GM13977 (cell line): Measurements from ENCODE around the gene LTBP1.

ENCODE experiments used
- DNase-seq: peaks from one replicate; pipeline ENCODE4 v3.0.0; 2012; ENCODE audit warnings: low spot score
- in situ Hi-C: fragments of 300-500 bp; cut with MboI; formaldehyde crosslinking; loops from one replicate; pipeline ENCODE4 v1.12.0; 2022; ENCODE audit warnings: low sequenced_read_pairs, low pct_unique_long_range_greater_than_20kb, mixed read lengths, inconsistent platforms; ENCODE audit not compliant: unreplicated experiment
- TF ChIP-seq, protein P1 (sequence below): IDR thresholded peaks from 2 replicates; pipeline ENCODE4 v1.5.1; 2012; ENCODE audit warnings: mild to moderate bottlenecking, control low read depth; ENCODE audit not compliant: insufficient read depth; ENCODE audit errors: extremely low read depth, missing control alignments

Gene LTBP1

DNA sequence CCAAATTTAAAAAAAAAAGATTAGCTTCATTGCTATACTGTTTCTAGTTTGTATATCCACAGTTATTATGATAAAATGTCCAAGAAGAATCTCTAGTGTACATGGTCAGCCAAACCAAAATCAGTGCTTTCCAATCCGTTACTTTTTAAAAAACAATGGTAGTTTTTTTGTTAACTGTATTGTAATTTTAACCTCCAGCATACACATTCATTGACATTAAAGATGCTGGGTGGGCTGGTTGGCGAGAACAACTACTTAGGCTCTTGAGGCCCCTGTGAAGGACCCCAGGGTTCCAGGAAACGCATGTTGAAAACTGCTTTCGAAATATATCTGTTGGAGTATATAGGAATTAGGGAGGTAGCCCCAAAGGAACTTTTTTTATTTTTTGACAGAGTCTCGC lies 422.4 kb downstream of the LTBP1 start:
- TF ChIP-seq, protein P1, sequence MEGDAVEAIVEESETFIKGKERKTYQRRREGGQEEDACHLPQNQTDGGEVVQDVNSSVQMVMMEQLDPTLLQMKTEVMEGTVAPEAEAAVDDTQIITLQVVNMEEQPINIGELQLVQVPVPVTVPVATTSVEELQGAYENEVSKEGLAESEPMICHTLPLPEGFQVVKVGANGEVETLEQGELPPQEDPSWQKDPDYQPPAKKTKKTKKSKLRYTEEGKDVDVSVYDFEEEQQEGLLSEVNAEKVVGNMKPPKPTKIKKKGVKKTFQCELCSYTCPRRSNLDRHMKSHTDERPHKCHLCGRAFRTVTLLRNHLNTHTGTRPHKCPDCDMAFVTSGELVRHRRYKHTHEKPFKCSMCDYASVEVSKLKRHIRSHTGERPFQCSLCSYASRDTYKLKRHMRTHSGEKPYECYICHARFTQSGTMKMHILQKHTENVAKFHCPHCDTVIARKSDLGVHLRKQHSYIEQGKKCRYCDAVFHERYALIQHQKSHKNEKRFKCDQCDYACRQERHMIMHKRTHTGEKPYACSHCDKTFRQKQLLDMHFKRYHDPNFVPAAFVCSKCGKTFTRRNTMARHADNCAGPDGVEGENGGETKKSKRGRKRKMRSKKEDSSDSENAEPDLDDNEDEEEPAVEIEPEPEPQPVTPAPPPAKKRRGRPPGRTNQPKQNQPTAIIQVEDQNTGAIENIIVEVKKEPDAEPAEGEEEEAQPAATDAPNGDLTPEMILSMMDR: no peak
- no peak for DNase-seq
- in situ Hi-C loops: loop anchor here (25.0 kb wide), 1 partner anchor 582 kb away; no protein-coding TSS in a partner anchor

DNA sequence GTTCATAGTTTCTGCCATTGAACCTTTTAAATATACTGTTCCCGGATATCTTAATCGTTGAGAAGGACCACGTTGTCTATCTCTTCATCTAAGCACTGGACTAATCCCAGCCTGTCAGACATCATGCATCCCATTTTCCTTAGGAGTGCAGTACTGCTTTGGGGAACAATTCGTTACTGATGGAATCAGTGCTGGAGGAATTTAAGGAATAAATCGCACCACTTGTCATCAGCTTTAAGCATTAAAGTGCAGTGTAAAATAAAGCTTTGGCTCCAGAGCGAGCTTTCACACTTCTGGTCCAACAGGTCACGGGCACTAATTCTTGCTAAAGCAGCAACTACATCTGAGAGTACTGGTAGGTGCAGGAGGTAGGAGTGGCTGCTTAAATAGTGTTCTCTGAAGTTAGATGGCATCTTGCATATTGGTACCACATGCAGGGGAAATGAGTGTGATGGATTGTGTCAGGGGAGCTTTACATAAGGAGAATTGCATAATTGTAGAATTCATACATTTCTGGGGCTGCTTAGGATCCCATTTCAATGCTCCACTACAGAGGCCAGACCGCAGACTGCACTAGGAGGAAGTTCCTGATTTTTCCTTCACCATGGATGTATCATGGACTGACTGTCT lies 424.0 kb downstream of the LTBP1 start:
- in situ Hi-C loops: loop anchor here (25.0 kb wide), 1 partner anchor 583 kb away; no protein-coding TSS in a partner anchor
- no peak for DNase-seq
- TF ChIP-seq, protein P1: no peak

DNA sequence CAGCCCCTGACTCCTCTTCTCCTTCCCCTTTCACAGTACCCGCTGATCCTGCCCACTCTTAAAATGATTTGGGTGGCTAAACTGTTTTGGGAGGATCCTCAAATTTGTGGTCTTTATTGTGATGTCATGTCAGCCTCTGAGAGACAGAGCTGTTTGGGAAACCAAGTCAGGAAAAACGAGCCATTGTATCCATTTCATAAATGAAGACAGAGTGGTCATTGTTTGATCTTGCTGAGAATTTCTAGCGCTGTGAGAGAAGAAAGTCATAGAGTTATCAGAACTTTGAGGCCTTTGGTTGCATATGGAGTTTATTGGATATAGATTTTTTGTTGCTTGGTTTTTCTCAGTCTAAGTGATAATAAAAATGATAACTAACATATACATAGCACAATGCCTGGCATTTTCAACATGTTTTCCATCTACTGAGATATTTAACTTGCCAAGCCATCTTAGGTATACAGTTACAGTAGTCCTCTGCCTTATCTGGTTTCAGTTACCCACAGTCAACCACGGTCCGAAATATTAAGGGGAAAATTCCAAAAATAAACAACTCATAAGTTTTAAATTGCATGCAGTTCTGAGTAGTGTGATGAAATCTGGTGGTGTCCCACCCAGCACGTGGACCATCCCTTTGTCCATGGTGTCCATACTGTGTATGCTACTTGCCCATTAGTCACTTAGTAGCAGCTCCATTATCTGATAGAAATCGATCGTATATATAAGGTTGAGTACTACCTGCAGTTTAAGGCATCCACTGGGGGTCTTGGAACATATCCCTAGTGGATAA lies 424.7 kb downstream of the LTBP1 start:
- TF ChIP-seq, protein P1: no peak
- in situ Hi-C loops: loop anchor here (25.0 kb wide), 1 partner anchor 584 kb away; no protein-coding TSS in a partner anchor
- DNase-seq: no peak

DNA sequence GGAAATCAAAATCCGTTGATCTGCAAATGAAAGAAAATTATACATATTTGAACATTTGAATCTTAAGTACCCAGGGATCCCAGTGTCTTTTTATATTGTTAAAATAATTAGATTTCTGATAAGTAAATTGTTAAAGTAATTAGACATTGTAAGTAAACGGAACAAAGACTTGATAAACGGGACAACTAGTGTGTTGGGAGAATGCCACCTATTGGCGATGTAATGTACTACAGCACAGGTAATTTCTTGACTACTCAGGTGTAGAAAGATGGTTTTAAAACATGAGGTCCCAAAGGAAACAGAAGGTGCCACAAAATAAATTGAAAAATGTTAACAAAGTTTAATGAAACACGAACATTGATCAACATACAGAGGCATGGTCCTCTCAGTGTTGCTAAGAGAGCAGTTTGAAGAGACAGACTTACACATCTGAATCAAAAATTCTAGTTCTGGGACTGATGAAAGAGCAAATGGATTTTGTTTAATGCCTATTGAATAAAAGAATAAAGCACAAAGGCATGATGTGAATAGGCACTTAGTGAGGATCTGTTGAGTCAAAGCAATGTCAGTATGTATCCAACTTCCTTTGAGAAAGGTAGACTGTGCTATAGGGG lies 426.3 kb downstream of the LTBP1 start:
- in situ Hi-C loops: loop anchor here (25.0 kb wide), 1 partner anchor 586 kb away; no protein-coding TSS in a partner anchor
- peak; percentile 64 for DNase-seq
- TF ChIP-seq, protein P1: peak; percentile 75

DNA sequence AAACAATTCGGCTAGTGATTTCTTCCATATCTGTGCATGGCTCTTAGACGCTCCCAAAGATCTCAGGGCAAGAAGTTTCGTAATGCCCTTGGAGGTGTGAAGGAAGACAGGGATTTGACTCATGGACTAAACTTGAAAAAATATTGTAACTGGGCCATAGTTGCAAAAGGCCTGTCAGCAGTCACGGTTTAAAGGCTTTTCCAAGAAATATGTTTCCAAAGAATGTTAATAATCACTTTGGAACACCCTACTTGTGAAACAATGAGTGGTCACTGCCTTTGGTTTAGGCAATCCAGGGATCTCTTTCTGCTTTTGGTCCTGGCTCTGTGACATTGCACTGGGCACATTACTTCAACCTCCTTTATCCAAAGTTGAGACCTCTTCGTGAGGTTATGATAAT lies 427.2 kb downstream of the LTBP1 start:
- no peak for DNase-seq
- in situ Hi-C loops: loop anchor here (25.0 kb wide), 1 partner anchor 587 kb away; no protein-coding TSS in a partner anchor
- TF ChIP-seq, protein P1: no peak

DNA sequence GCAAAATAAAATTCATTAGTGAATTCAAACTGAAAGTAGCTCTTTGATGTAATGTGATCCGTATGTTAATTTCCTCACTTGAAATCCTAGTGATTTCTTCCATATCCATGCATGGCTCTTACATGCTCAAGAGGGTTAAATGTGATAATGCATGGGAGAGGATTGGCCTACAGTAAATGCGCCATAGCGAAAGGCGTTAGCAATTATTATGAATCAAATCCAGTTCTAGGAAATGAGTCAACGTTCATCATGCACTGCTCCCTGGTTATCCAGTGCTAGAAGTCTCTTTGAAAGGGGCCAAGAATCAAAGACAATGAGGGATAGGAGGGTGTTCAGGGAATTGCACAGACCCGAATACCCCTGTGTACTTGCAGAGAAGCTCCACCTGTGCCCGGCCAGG lies 428.3 kb downstream of the LTBP1 start:
- TF ChIP-seq, protein P1: no peak
- in situ Hi-C loops: loop anchor here (25.0 kb wide), 1 partner anchor 813 kb away; no protein-coding TSS in a partner anchor
- no peak for DNase-seq
